MM.1S (cell line): Measurements from ENCODE around the gene TMEM132D.

Experiments used
- EZH2phosphoT487 ChIP-seq: fragments of 300-600 bp; sonication (generic); IDR thresholded peaks from 2 replicates; pipeline ENCODE4 v1.6.1; 2018; ENCODE audit warnings: antibody characterized with exemption, low read length
- TF ChIP-seq, protein P1 (sequence below): fragments of 300-600 bp; sonication (generic); IDR thresholded peaks from 2 replicates; pipeline ENCODE4 v1.5.1; 2016; ENCODE audit warnings: antibody characterized with exemption, low read length, mixed read lengths

- TF ChIP-seq EZH2phosphoT487, result no peak
- TF ChIP-seq, protein P1, sequence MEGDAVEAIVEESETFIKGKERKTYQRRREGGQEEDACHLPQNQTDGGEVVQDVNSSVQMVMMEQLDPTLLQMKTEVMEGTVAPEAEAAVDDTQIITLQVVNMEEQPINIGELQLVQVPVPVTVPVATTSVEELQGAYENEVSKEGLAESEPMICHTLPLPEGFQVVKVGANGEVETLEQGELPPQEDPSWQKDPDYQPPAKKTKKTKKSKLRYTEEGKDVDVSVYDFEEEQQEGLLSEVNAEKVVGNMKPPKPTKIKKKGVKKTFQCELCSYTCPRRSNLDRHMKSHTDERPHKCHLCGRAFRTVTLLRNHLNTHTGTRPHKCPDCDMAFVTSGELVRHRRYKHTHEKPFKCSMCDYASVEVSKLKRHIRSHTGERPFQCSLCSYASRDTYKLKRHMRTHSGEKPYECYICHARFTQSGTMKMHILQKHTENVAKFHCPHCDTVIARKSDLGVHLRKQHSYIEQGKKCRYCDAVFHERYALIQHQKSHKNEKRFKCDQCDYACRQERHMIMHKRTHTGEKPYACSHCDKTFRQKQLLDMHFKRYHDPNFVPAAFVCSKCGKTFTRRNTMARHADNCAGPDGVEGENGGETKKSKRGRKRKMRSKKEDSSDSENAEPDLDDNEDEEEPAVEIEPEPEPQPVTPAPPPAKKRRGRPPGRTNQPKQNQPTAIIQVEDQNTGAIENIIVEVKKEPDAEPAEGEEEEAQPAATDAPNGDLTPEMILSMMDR, result no peak
Observed at GRCh38 chr12:129534966-129535750, 368.7 kb downstream of the TMEM132D start.
